ENCODE results near the gene SAMSN1.

DNA sequence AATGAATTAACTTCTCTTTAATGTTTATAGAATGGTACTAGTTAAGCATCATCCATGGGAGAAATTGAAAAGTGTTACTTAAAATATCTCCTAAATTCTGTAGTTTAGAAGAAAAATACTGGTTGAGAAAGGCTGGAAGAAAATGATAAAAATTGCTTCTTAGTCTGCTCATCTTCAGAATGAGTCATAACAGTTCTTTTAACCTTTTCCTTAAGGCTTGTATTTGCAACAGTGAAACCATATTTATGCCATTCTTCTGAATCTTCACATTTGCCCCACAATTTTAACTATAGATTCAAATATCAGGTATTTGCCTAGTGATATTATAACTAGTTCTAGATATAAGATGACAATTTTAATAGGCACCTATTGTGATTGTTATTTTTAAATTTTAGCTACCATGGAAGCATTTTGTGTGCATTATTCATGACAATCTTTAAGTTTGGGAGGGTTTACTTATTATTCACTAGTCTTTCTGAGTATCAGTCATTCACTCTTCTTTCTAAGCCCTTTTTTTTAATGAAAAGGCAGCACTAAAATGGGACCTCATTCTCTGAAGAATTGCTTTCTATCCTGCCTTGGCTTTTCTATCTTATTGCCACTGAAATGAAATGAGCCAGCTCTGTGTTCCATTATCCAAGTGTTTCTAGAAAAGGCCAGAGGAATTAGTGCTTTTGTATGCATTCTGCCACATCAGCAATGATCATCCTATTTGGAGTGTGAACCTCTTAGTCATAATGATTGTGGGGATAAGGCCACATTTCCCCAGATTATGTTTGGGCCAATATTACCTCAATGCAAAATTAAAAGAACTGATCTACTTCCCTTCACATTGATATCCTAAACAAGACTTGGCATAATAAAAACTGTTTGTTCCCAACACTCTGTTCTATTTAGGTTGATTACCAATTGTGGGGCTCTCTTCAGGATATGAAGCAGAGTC lies 58.4 kb downstream of the SAMSN1 start:
- TF ChIP-seq, protein P1, sequence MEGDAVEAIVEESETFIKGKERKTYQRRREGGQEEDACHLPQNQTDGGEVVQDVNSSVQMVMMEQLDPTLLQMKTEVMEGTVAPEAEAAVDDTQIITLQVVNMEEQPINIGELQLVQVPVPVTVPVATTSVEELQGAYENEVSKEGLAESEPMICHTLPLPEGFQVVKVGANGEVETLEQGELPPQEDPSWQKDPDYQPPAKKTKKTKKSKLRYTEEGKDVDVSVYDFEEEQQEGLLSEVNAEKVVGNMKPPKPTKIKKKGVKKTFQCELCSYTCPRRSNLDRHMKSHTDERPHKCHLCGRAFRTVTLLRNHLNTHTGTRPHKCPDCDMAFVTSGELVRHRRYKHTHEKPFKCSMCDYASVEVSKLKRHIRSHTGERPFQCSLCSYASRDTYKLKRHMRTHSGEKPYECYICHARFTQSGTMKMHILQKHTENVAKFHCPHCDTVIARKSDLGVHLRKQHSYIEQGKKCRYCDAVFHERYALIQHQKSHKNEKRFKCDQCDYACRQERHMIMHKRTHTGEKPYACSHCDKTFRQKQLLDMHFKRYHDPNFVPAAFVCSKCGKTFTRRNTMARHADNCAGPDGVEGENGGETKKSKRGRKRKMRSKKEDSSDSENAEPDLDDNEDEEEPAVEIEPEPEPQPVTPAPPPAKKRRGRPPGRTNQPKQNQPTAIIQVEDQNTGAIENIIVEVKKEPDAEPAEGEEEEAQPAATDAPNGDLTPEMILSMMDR (conservative IDR thresholded peaks at IDR 0.05) = no peak
- no peak for TF ChIP-seq ZFX (IDR thresholded peaks at IDR 0.05)

Measured in C4-2B (cell line).